HG03439 (cell line): ENCODE measurements around the gene PRICKLE1.

ENCODE experiments used
- ATAC-seq: cut with Tn5 transposase; IDR thresholded peaks from one replicate; pipeline ENCODE4 v1.9.1; 2021; ENCODE audit warnings: mild to moderate bottlenecking, moderate library complexity; ENCODE audit not compliant: unreplicated experiment

Gene PRICKLE1

DNA sequence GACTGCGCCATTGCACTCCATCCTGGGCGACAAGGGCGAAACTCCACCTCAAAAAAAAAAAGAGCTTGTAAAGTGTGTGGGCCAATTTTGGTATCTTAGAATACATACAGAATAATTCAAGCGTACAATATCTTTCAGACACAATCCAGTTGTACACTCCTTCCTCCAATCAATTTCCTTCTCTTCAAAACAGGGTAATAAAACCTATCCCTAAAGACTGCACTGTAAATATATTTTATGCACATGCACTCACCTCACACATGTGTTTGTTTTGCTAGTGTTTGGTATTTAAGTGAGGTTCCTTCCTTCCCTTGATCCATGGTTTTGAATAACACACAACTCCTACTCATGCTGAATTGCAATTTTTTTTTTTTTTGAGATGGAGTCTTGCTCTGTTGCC is 125.9 kb downstream of the PRICKLE1 start:
- no peak for ATAC-seq

DNA sequence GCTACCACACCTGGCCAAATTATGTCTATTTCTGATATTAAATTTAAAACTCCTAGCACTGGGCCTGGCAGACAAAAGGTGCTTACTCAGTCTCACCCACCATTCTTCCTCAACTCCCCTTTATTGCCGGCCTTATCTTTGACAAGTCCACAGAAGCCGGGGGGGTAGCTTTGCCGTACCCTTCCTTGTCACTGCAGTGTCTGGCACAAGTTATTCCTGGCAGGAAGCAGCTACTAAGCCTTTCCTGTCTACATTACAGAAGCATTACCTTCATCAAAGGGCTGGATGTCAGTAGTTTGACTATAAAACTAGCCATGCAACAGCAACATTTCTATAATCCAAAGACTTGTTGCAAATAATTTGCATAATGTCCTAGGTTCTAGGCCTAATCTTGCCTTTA is 127.1 kb downstream of the PRICKLE1 start:
- ATAC-seq, result no peak

DNA sequence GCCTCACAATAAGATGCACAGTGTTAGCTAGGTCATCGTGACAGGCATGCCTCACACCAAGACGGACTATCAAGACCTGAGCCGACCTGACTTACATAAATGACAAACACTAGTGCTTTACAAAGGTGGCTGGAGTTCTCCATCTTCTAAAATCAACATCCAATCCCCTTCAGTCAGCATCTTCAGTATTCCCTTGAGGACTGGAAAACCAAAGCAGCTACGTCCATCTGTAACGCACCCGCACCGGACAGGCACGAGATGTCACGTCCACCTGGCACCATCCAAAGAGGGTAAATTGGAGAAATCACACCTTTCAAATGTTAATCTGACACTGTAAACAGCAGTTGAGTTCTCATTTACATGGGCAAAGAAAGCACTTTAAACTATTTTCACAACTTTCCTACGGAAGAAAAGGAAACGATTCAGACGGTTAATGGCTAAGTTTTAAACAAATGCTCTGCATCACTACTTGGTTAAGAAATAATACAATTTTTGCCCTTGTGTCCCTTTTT is 130.2 kb downstream of the PRICKLE1 start:
- no peak for ATAC-seq

DNA sequence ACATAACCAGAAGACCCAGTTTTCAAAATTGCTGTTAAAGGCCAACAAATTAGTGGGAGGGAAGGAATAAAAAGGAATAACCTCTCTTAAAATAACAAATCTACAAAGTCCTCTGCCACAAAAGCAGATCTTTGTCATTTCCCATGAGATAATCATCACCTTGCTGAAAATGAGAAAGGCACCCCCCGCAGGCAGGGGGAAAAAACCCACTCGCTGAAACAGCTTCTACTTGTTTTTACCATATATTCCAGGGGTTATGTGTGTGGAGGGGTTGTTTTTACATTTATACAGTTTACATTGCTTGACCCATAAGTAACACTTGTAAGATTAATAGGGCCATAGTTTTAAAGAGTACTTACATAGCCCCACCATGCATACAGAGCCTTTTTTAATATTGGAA is 131.0 kb downstream of the PRICKLE1 start:
- no peak for ATAC-seq

DNA sequence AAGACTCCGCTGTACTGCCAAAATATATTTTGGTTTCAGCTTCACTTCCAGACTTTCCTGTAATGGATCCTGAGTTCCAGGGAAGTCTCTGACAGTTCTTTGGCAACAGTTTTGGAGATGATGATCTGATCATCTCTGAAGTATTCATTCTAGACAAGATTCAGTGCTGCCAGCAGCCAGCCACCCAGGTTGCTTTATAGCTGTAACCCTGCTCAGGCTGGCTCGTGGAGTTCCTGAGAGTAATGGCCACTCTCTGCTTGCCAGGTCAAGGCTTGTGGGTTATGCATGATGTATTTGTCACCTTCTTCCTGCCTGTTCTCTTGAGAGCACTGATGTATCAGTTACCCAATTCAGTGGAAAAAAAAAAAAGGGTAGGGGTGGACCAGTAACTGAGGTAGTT is 139.3 kb downstream of the PRICKLE1 start:
- ATAC-seq, result no peak

DNA sequence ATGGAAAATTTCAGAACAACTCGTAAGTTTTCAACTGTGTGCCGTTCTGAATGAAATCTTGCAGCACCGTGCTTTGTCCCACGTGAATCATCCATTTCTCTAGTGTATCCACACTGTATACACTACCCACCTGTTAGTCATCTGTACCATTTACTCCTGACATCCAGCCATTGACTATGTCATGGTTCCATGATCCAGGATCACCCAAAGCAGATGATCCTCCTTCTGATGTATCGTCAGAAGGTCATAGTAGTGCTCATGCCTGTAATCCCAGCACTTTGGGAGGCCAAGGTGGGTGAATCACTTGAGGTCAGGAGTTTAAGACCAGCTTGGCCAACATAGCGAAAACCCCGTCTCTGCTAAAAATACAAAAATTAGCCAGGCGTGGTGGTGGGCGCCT is 140.7 kb downstream of the PRICKLE1 start:
- no peak for ATAC-seq

DNA sequence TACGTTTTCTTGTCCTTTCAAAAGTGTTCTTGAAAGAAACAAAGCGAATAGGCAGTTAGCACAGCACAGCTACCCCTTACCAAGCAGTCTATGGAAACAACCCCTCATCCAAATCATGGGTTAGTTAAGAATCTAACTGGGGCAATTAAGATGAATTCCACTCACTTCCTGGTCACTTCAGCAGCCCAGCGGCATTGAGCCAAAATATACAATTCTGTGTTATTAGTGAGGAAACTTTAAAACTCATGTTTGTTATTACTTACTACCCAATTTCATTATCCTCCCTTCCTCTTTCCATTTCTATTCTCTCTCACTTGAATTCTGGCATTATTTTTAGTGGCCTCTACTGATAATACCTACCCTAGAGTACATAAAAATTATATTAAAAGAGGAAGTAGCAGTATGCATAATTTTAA is 142.2 kb downstream of the PRICKLE1 start:
- no peak for ATAC-seq

DNA sequence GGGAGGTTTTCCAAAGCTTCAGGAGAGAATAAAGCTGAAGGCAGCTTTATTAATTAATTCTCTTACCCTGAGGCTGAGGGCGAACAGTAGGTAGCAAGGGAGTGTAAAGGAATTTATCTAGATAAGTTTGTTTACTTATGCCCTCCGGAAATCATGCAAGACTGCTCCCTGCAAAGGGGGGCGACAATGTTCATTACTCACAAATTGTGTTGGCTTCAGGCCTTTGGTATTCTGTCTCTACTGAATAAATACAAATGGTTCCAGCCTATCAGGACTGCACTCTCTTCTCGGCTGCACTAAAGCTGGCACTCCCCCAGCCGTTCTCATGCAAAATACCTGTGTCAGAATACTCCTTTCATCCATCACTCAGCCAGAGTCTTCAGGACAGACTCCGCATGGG is 142.8 kb downstream of the PRICKLE1 start:
- no peak for ATAC-seq

DNA sequence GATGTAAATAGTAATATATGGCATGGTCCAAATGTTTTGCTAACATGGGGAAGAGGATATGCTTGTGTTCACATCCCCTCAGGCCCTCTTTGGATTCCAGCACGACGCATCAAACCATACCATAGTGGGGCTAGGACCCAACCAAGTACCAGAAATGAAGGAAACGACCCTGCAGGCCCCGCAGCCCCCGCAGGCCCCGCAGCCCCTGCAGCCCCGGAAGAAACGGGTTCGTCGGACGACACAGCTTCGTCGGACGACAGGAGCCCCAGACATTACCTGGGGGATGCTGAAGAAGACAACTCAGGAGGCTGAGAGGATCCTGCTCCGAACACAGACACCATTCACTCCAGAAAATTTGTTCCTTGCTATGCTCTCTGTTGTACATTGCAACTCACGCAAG is 143.7 kb downstream of the PRICKLE1 start:
- no peak for ATAC-seq

DNA sequence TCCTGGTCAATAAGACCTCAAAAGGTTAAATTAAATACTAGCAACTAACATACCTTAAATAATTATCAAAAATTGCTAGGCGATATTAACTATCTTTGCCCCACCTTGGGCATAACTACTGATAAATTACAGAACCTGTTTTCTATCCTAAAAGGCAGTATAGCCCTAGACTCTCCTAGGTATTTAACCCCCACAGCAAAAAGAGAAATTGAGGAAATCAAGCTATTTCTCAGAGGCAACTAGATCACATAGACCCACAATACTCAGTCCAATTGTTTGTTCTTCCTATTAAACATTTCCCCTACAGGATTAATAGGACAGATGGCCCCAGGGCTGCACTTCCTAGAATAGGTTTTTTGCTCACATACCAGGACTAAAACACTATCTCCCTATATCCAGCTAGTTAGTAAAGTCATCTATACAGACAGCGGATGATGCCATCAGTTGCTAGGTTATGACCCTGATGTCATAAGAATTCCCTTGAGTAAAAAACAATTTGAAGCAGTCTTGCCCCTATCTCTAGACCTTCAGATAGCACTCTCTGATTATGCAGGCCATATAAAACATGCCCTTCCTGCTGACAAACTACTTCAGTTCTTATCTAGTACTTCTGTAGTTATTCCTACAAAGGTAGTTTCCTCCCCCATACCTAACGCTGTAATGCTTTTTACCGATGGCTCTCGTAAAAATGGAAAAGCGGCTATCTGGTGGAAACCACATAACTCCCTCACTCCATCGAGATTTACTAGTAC is 145.2 kb downstream of the PRICKLE1 start:
- no peak for ATAC-seq

DNA sequence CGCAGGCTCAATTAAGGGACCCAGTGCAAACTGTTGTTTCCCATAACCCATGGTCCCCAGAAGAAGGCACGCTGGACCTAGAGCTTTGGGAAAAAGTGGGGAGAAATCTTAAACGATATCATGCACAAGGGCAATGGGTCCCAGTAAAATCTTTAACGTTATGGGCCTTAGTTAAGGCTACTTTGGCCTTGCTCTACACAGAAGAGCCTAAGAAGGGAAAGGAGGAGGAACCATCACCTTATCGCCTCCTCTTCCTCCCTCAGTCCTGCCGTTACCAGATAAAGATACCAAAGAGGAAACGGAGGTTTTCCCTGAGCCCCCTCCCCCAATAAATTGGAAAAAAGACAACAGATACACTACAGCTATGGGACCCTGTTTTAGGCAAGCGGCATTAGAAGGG is 146.7 kb downstream of the PRICKLE1 start:
- ATAC-seq, result no peak

DNA sequence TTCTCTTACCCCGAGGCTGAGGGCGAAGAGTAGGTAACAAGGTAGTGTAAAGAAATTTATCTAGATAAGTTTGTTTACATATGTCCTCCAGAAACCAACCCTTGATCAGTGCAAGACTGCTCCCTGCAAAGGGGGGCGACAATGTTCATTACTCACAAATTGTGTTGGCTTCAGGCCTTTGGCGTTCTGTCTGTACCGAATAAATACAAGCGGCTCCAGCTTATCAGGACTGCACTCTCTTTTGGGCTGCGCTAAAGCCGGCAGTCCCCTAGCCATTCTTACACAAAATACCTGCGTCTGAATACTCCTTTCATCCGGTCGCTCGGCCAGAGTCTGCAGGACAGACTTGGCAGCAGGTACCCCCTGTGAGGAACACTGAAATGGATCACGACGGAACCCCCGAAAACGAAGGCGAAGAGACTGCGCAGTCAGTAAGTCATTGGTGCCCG is 147.2 kb downstream of the PRICKLE1 start:
- ATAC-seq, result no peak

DNA sequence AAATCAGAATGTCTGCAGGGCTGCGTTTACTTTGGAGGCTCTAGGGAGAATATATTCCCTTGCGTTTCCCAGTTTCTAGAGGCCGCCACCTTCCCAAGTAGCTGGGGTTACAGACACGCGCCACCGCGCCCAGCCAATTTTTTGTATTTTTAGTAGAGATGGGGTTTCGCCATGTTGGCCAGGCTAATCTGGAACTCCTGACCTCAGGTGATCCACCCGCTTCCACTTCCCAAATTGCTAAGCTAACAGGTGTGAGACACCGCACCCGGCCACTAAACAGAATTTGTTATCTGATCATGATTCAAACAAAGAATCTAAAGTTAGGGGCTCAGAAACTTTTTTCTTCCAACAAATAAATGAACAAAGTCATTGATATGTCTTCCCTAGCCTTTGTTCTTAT is 148.9 kb downstream of the PRICKLE1 start:
- ATAC-seq, result no peak

DNA sequence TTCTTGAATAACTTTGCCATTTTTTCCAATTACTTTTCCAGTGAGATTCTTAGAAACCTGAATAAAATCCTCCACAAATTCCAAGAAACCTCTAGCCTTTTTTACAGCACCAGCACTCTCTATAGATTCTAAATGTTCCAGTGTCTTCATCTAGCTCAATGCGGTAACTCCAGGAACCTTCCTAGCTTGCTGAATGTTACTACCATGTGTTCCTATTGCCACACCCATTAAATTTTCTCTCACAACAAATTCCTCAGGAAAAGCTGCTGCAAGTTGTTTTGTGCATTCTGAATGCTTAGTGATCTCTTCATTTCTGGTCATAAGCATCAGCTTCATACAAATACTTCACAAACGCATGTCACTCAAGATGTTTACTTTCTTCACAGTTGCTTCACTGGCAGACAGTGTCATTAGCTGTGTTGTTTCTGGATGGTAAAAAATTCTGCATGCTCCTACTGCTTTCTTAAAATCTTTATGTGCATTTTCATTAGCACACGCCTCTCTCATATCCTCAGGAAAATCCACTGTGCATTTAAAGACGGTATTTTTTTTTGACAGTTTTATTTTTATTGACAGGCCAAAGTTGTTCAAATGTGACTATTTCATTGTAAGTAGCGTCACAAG is 156.9 kb downstream of the PRICKLE1 start:
- no peak for ATAC-seq

DNA sequence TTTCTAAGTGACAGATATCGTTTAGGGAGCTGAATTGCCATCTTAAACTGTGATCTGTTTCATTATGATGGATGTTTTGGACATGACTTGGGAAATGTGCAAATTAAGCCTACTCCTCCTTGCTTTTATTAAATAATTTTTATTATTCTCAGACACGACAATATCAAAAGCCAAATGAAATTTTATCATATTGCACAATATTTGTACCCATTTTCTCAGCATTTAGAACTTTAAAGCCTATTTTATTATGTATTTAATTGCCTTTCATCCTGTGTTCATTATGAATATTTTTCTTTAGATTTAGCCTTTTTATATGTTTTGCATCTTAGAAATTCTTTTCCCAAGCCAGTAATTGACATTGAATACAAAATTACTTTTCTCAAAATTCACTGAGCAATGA is 160.7 kb downstream of the PRICKLE1 start:
- ATAC-seq, result no peak

DNA sequence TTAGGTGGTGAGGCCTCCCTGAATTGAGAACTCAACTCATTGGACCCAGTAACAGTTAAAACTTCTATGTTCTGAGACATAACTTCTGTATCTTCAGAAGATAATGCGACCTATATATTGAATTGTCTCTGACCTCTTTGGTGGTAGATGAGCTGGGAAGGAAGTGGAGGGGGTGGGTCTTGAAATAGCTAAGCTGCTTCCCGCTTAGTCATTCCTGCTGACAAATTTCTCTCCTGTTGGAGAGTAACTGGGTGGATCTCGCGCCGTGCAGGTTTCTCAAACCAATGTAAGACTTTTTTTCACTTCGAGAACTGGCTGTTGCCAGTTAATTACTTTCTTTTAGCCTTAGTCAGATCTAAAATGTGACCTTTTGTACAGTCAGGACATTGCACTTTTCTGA is 162.8 kb downstream of the PRICKLE1 start:
- ATAC-seq, result no peak

DNA sequence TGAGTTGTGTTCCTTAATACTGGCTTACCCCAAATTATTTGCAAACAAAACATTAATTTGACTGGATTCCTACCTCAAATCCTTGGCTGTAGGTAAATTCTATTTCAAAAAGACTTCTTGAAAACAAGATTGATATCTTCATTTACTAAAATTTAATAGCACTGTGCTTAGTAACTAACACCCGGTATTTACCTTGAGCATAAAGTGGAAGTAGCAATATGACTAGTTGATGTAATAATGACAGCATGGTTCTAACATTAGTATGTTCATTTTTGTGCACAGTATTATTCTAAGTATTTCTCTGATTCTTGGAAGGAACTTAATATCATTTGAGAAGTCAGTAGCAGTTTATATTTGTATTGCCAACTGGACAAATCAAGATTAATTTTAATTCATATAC is 166.8 kb downstream of the PRICKLE1 start:
- ATAC-seq, result peak; percentile 55

DNA sequence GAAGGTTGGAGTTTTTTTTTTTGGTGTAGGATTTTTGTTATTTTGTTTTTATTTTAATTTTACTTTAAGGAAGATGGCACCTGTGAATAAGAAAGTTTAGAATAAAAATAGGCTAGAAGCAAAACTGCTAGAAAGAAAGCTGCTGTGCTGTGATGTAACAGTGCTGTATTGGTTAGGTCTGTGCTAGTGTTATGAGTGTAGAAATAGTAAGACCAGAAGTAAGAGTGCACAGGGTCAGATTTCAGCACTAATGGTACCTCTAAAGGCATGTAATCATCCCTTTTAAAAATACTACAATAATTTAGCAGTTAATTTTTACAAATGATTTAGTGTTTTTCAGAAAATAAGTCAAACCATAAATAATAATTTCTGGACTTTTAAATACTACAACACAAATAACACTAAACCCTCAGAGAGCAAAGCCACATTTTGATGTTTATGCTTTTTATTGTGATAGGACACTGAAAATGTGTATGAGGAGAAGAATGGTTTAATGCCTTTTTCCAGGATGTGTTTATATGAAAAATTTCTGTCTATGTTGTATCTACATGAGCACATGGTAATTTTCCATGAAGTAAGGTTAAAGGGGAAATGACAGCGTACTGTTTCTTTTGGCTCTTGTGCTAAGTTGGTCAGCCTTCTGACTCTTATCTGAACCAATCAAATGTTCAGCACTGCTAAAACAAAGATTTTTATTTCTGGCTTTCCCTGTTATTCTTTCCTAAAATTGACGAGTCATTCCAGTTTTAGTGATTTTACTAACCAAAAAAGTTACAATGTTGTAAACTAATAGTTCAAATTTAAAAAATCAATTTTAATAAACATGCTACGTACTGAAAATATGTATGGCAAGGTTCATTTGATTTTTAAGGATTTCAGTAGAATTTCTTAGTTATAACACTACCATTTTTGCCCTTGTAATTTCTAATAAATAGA is 167.4 kb downstream of the PRICKLE1 start:
- peak; percentile 93 for ATAC-seq

DNA sequence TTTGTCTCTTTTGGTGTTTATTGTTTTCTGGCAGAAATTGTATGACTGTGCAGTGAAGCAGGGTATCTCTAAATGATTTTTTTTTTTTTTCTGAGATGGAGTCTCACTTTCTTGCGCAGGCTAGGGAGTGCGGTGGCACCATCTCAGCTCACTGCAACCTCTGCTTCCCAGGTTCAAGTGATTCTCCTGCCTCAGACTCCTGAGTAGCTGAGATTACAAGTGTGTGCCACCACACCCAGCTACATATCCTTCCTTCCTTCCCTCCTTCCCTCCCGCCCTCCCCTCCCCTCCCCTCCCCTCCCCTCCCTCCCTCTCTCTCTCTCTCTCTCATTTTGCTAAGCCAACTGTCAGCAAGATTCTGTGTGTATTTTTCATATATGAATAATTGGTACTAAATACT is 169.2 kb downstream of the PRICKLE1 start:
- ATAC-seq, result no peak

DNA sequence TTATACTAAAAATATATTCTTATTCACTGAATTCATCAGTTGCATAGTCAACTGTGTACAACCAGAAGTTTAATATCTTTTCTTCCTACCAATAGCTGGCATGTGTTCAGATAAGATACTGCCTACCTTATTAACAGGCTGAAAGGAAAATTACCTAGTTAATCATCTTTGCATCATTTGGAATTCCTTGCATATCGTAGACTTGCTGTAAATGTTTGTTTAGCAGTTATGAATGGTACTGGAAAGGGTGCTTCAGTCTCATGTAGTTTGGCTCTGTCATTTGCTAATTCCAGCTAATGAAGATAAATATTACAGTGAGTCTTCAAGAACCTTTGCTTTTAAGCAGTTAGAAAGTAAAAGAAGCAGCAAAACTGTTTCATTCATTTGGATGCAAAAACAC is 179.2 kb downstream of the PRICKLE1 start:
- no peak for ATAC-seq

DNA sequence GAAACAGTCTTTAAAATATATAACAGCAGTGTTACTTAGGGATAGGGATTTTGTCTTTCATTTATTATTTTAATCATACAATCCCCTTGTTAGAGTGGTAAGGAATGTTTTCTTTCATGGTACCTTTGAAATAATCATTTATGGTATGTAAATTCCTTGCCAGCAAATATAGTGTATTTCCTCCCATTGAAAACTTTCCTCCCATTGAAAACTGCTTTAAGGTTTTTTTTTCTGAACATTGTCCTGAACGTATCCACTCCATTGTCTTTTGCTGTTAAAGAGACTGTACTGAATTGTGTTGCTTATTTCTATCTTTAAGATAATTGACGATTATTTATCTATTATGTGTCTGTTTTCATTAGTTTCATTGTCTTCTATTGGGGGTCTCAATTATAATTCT is 180.1 kb downstream of the PRICKLE1 start:
- no peak for ATAC-seq
